Tibial artery (tissue), 4 donors: ENCODE data around the gene APPL2.

Source experiments
- DNase-seq, 2 donors: peaks; one replicate each; pipeline ENCODE4 v3.0.0-alpha.2; 2019
- H3K27ac ChIP-seq, 2 donors: fragments of 200-600 bp; sonication (generic) in 1 of 2; 1 replicate in 1 of 2; 2 replicates in 1 of 2; pipeline ENCODE4 v1.5.1; 2018 to 2019; ENCODE audit warnings: mild to moderate bottlenecking in 1 of 2
- H3K27me3 ChIP-seq, 2 donors: fragments of 200-600 bp; sonication (generic) in 1 of 2; one replicate each; pipeline versions ENCODE4 v1.5.1 to v1.6.0; 2016 to 2019
- H3K36me3 ChIP-seq, 3 donors: fragments of 200-600 bp; sonication (generic) in 2 of 3; one replicate each; pipeline ENCODE4 v1.5.1; 2016 to 2019; ENCODE audit warnings: mild to moderate bottlenecking in 2 of 3
- H3K4me1 ChIP-seq, 4 donors: fragments of 200-600 bp; sonication (generic) in 2 of 4; 1 replicate in 3 of 4; 2 replicates in 1 of 4; pipeline ENCODE4 v1.5.1; 2016 to 2019
- H3K4me3 ChIP-seq, 2 donors: fragments of 200-600 bp; sonication (generic) in 1 of 2; 1 replicate in 1 of 2; 2 replicates in 1 of 2; pipeline ENCODE4 v1.5.1; 2018 to 2019; ENCODE audit warnings: mild to moderate bottlenecking in 2 of 2
- H3K9me3 ChIP-seq, 3 donors: fragments of 200-600 bp; sonication (generic) in 1 of 3; one replicate each; pipeline ENCODE4 v1.5.1; 2016 to 2019
- CTCF ChIP-seq, 2 experiments: fragments of 200-600 bp in 1 of 2; fragments of 450-650 bp in 1 of 2; IDR thresholded peaks; one replicate each; pipeline ENCODE4 v1.5.1; 2017 to 2019; ENCODE audit warnings: antibody characterized with exemption in 2 of 2, mild to moderate bottlenecking in 1 of 2, moderate library complexity in 1 of 2
- intact Hi-C: fragments of 100-400 bp; cut with DNase I; formaldehyde crosslinking; loops from one replicate; pipeline ENCODE4 v1.15.0; 2023; ENCODE audit warnings: low total_unique reads

The APPL2 gene

DNA sequence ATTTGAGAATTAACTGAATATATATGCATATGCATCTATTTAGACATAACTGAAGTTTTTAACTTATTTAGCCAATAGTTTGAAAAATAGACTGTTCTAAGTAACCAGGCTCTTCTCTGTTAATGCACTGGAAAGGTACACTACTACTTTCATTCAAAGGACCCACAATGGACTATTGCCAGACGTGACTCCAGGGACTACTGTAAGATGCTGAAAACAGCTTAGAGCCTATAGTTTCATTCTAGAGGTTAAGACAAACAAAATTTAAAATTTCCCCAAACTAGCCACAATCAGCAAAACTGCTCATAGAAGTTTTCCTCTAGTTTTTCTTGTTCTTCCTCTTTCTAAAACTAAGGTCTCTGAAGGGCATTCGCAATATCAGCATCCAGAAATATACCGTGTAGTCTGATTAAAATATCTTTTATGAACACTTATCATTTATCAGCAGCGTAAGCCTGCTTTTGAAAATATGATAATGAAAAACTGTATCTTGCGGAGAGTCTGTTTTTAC is 10.4 kb downstream of the APPL2 start:
- intact Hi-C loops = no loop called here
- TF ChIP-seq CTCF (IDR thresholded peaks at IDR 0.05) = no peak
- DNase-seq = no peak
- H3K4me1 ChIP-seq = peaks cover 0 to 87% (median 36%) of the 10 kb centered on the region in 4 donors
- peak overlapping the region in 1 of 2 donors; percentile 58 for H3K27ac ChIP-seq
- no peaks in the 10 kb centered on the region for H3K27me3 ChIP-seq
- H3K4me3 ChIP-seq = no peak overlapping the region
- peaks cover 5 to 36% (median 34%) of the 10 kb centered on the region in 3 donors for H3K36me3 ChIP-seq
- no peaks in the 10 kb centered on the region for H3K9me3 ChIP-seq

GRCh38 chr12:105224399-105224798 is 11.6 kb downstream of the APPL2 start:
- intact Hi-C loops = loop anchor here (5.0 kb wide), 1 partner anchor 153 kb away; no protein-coding TSS in a partner anchor
- no peak overlapping the region for H3K27ac ChIP-seq
- DNase-seq = no peak
- no peaks in the 10 kb centered on the region for H3K9me3 ChIP-seq
- H3K27me3 ChIP-seq = no peaks in the 10 kb centered on the region
- peaks cover 5 to 36% (median 35%) of the 10 kb centered on the region in 3 donors for H3K36me3 ChIP-seq
- TF ChIP-seq CTCF (IDR thresholded peaks at IDR 0.05) = no peak
- H3K4me1 ChIP-seq = peaks cover 0 to 86% (median 30%) of the 10 kb centered on the region in 4 donors
- H3K4me3 ChIP-seq = no peak overlapping the region

- Histone ChIP-seq H3K36me3 (peaks cover 5 to 37% (median 33%) of the 10 kb centered on the region in 3 donors), H3K27me3 (no peaks in the 10 kb centered on the region), H3K4me3 (no peak overlapping the region), H3K27ac (no peak overlapping the region), H3K4me1 (peaks cover 0 to 86% (median 32%) of the 10 kb centered on the region in 4 donors), H3K9me3 (no peaks in the 10 kb centered on the region)
- intact Hi-C loops = loop anchor here (5.0 kb wide), 1 partner anchor 153 kb away; no protein-coding TSS in a partner anchor
- TF ChIP-seq CTCF (IDR thresholded peaks at IDR 0.05) = no peak
- no peak for DNase-seq
Observed at GRCh38 chr12:105223884-105224283, 12.1 kb downstream of the APPL2 start.

GRCh38 chr12:105223352-105223845 is 12.6 kb downstream of the APPL2 start:
- Histone ChIP-seq H3K36me3 (peaks cover 5 to 37% (median 28%) of the 10 kb centered on the region in 3 donors), H3K4me3 (no peak overlapping the region), H3K27me3 (no peaks in the 10 kb centered on the region), H3K4me1 (peaks cover 0 to 86% (median 36%) of the 10 kb centered on the region in 4 donors), H3K9me3 (no peaks in the 10 kb centered on the region), H3K27ac (no peak overlapping the region)
- no peak for TF ChIP-seq CTCF (IDR thresholded peaks at IDR 0.05)
- intact Hi-C loops = loop anchor here (5.0 kb wide), 1 partner anchor 154 kb away; no protein-coding TSS in a partner anchor
- DNase-seq = no peak

GRCh38 chr12:105222726-105223351 is 13.1 kb downstream of the APPL2 start:
- Histone ChIP-seq H3K27me3 (no peaks in the 10 kb centered on the region), H3K9me3 (no peaks in the 10 kb centered on the region), H3K4me3 (no peak overlapping the region), H3K27ac (no peak overlapping the region), H3K36me3 (peaks cover 4 to 36% (median 25%) of the 10 kb centered on the region in 3 donors), H3K4me1 (peaks cover 0 to 85% (median 38%) of the 10 kb centered on the region in 4 donors)
- TF ChIP-seq CTCF (IDR thresholded peaks at IDR 0.05) = no peak
- intact Hi-C loops = loop anchor here (5.0 kb wide), 1 partner anchor 154 kb away; no protein-coding TSS in a partner anchor
- no peak for DNase-seq
